GM18507 (cell line): ENCODE results near the gene IGSF23.
A peak's percentile ranks its signal among the peaks of the same experiment; 100 is the strongest.

Experiments
- DNase-seq: peaks from one replicate; pipeline ENCODE4 v3.0.0; 2011; ENCODE audit warnings: low read depth; ENCODE audit not compliant: insufficient read length; ENCODE audit errors: extremely low spot score
- FAIRE-seq: peaks from 2 replicates; lab custom pipeline; 2011; peaks lifted over from hg19 to GRCh38; lab: Jason Lieb, UNC

The IGSF23 gene

GRCh38 chr19:44635581-44636438, 22.4 kb downstream of the IGSF23 start:
- DNase-seq, result no peak
- no peak for FAIRE-seq

- DNase-seq (no peak), FAIRE-seq (no peak)
Measured at GRCh38 chr19:44636439-44637389, 23.4 kb downstream of the IGSF23 start.

GRCh38 chr19:44637390-44637764, 24.0 kb downstream of the IGSF23 start:
- DNase-seq (no peak), FAIRE-seq (no peak)

- FAIRE-seq, result no peak
- DNase-seq, result no peak
Measured at GRCh38 chr19:44640518-44640917, 27.2 kb downstream of the IGSF23 start.

- FAIRE-seq (no peak), DNase-seq (no peak)
Measured at GRCh38 chr19:44641501-44642265, 28.3 kb downstream of the IGSF23 start.

- FAIRE-seq (no peak), DNase-seq (no peak)
Measured at GRCh38 chr19:44642377-44642776, 29.0 kb downstream of the IGSF23 start.

- DNase-seq (no peak), FAIRE-seq (no peak)
Measured at GRCh38 chr19:44643605-44644401, 30.4 kb downstream of the IGSF23 start, which contains the start of gene PVR. Gene PVR, plus strand, starts transcription at chr19:44643910. Its CDS starts 187 bp downstream, at chr19:44644097.

- no peak for DNase-seq
- no peak for FAIRE-seq
Measured at GRCh38 chr19:44644402-44645016, 31.1 kb downstream of the IGSF23 start.

- FAIRE-seq, result no peak
- DNase-seq, result no peak
Measured at GRCh38 chr19:44645407-44646048, 32.2 kb downstream of the IGSF23 start.

- FAIRE-seq, result no peak
- no peak for DNase-seq
Measured at GRCh38 chr19:44646049-44646416, 32.7 kb downstream of the IGSF23 start.

- DNase-seq (no peak), FAIRE-seq (no peak)
Measured at GRCh38 chr19:44647144-44647543, 33.8 kb downstream of the IGSF23 start.

GRCh38 chr19:44648631-44649251, 35.4 kb downstream of the IGSF23 start:
- no peak for FAIRE-seq
- no peak for DNase-seq

- DNase-seq (no peak), FAIRE-seq (no peak)
Measured at GRCh38 chr19:44649578-44650145, 36.3 kb downstream of the IGSF23 start.

- DNase-seq (no peak), FAIRE-seq (no peak)
Measured at GRCh38 chr19:44653343-44653742, 40.0 kb downstream of the IGSF23 start.

- FAIRE-seq (peak; percentile 92), DNase-seq (peak; percentile 81)
Measured at GRCh38 chr19:44653977-44654774, 40.8 kb downstream of the IGSF23 start.

- FAIRE-seq (peak; percentile 60), DNase-seq (peak; percentile 67)
Measured at GRCh38 chr19:44657211-44657921, 44.0 kb downstream of the IGSF23 start.
